Activated CD8-positive, alpha-beta memory T cell treated with anti-CD3 and anti-CD28 coated beads for 48 hours (primary cell): Measurements from ENCODE around the gene TRPM5.

Experiments
- DNase-seq, 3 experiments: peaks; one replicate each; pipeline ENCODE4 v3.0.0-alpha.2; 2020; ENCODE audit warnings: low read depth in 2 of 3, low spot score in 2 of 3

The TRPM5 gene

GRCh38 chr11:2459016-2459725 lies 14.9 kb upstream of the TRPM5 start:
- DNase-seq = no peak

GRCh38 chr11:2458321-2458720 lies 14.0 kb upstream of the TRPM5 start:
- DNase-seq = no peak

- DNase-seq = no peak
Observed at GRCh38 chr11:2453436-2453835, 9.1 kb upstream of the TRPM5 start.

GRCh38 chr11:2452321-2453012 lies 8.2 kb upstream of the TRPM5 start:
- DNase-seq = no peak

- DNase-seq = no peak
Observed at GRCh38 chr11:2451916-2452315, 7.6 kb upstream of the TRPM5 start.

GRCh38 chr11:2451336-2451735 lies 7.0 kb upstream of the TRPM5 start:
- no peak for DNase-seq

- no peak for DNase-seq
Observed at GRCh38 chr11:2450321-2451041, 6.2 kb upstream of the TRPM5 start.

- DNase-seq = no peak
Observed at GRCh38 chr11:2449548-2450320, 5.4 kb upstream of the TRPM5 start.

- DNase-seq = no peak
Observed at GRCh38 chr11:2448661-2449547, 4.6 kb upstream of the TRPM5 start.

GRCh38 chr11:2447951-2448650 lies 3.8 kb upstream of the TRPM5 start:
- no peak for DNase-seq

GRCh38 chr11:2447253-2447950 lies 3.1 kb upstream of the TRPM5 start:
- DNase-seq = no peak

GRCh38 chr11:2446590-2447252 lies 2.4 kb upstream of the TRPM5 start:
- DNase-seq = no peak

GRCh38 chr11:2445746-2446551 lies 1.6 kb upstream of the TRPM5 start:
- DNase-seq = no peak

- DNase-seq = peak in 1 of 3 experiments; percentile 30
Observed at GRCh38 chr11:2444821-2445745, 769 bp upstream of the TRPM5 start, which contains the start of gene KCNQ1. Gene KCNQ1 (plus strand): TSS chr11:2445008. CDS start chr11:2445099, 91 bp downstream.

GRCh38 chr11:2443406-2443805 lies 908 bp downstream of the TRPM5 start:
- DNase-seq = no peak

- DNase-seq = no peak
Observed at GRCh38 chr11:2442589-2442988, 1.7 kb downstream of the TRPM5 start.

GRCh38 chr11:2441171-2441570 lies 3.1 kb downstream of the TRPM5 start:
- DNase-seq = no peak
